WI38 (cell line): ENCODE measurements around the gene TAF8.

Experiments
- H3K4me3 ChIP-seq: 2 replicates; pipeline ENCODE4 v1.5.1; 2011; ENCODE audit warnings: low read depth, mild to moderate bottlenecking, control low read depth, low read length
- TF ChIP-seq, protein P1 (sequence below): IDR thresholded peaks from 2 replicates; pipeline ENCODE4 v1.5.1; 2012; ENCODE audit warnings: low read depth, mild to moderate bottlenecking, control low read depth, low read length

TAF8 gene

DNA sequence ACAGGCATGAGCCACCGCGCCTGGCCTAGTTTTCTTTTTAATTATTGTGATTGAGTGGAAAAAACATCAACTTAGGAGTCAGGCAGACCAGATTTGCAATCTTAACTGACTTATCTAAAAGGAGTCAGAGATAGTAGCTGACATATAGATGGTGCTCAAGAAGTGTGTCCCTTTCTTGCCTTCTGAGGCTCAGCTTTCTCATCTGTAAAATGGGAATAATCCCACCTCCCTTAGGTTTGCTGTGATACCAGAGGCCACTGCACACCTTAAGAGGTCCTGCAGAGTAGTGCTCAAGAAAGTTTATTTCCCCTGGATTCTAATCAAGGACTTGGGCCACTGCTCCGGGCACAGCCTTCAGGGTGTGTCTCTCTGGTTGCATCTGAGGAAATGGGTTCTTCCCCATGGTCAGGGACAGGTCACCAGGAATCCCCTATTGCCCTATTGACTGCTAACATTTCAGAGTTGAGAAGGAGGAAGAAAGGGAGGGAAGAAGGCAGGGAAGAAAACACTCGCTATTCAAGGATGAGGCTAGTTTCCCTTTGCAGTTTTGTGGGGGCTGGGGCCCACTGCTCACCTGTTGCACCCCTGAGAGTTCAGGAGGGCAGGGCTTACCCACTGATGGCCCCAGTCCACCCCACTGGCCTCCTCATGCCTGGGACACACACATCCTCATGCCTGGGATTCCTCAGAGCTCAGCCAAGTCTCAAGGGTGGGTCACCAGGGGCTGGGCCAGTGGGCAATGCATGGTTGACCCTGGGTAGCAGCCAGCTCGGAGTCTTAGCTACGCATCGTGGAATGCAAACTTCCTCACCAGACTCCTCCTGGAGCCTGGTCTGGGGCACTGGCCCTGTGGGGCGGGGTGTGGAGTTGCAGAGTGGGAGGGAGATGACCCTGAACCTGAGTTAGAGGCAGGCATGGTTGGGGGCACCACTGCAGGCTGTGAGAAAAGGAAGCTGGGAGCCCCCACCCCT lies 70.9 kb downstream of the TAF8 start:
- TF ChIP-seq, protein P1, sequence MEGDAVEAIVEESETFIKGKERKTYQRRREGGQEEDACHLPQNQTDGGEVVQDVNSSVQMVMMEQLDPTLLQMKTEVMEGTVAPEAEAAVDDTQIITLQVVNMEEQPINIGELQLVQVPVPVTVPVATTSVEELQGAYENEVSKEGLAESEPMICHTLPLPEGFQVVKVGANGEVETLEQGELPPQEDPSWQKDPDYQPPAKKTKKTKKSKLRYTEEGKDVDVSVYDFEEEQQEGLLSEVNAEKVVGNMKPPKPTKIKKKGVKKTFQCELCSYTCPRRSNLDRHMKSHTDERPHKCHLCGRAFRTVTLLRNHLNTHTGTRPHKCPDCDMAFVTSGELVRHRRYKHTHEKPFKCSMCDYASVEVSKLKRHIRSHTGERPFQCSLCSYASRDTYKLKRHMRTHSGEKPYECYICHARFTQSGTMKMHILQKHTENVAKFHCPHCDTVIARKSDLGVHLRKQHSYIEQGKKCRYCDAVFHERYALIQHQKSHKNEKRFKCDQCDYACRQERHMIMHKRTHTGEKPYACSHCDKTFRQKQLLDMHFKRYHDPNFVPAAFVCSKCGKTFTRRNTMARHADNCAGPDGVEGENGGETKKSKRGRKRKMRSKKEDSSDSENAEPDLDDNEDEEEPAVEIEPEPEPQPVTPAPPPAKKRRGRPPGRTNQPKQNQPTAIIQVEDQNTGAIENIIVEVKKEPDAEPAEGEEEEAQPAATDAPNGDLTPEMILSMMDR = no peak
- no peak overlapping the region for H3K4me3 ChIP-seq

DNA sequence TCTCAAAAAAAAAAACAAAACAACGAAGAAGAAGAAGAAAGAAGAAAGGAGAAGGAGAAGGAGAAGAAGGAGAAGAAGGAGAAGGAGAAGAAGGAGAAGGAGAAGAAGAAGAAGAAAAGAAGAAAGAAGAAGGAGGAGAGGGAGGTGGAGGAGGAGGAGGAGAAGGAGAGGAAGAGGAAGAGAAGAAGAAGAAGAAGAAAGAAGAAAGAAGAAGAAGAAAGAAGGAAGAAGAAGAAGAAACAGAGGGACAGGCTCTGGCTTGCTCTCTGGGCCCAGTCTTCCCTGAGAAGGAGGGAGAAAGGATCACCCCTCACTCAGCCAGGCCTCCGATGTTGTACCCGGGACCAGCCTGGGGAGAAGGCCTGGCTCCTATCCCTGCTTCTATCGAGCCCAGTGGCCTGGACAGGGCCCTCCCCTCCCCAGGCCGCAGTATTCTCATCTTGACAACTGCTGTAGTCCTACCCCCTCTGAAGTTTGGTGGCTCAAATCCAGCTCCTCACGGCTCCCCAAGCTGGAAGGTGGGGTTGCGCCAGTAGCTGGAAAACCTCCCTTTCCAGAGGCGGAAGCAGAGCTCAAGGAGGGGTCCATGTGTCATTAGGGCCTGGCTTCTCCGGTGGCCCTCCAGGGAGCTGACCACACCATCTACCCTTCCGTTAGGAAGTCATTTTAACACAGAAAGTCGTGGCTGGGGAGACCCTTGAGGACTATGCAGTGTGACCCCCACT lies 73.2 kb downstream of the TAF8 start:
- TF ChIP-seq, protein P1 = no peak
- H3K4me3 ChIP-seq = no peak overlapping the region

DNA sequence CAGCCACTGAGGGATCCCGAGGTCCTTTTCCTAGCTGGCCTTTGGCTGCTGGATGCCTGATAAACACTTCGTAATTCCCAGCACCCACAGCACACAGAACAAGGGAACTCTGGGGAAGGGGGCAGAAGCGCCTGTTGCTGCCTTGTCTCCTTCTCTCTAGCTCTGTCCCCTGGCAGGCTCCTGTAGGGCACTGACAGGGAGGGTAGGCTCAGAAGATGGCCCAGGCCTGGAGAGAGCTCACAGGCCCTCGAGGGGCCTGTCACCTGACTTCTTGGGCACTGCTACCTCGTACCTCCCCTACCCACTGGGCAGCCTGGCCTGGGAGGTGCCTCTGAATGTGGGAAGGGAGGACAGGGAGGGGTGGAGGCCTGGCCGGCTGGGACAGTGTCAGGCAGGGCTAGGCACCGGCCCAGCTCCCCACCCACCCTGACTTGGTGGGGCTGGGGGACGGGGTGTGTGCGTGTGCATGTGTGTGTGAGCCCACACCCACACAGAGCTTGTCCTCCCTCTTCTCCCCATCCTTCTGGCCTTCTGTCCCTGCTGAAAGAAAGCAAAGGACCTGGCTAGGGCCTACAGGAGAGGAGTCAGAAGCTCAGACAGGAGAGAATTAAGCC lies 74.0 kb downstream of the TAF8 start:
- TF ChIP-seq, protein P1 = no peak
- no peak overlapping the region for H3K4me3 ChIP-seq

DNA sequence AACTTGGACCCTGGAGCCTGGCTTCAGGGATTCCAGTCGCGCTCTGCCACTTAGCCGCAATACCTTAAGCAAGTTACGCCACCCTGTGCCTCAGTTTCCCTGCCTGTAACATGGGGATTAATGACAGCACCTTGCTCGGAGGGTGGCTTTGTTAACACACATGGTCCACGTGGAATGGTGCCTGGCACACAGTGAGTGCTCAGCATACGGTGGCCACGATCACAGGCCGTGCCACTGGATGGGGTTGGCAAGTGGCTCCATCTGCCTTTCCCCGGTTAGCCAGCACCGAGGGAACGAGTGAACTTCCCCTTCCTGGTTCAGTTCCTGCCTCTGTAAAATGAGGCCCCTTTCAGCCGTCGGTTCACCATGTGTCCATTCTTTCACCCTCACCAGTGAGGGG lies 74.9 kb downstream of the TAF8 start:
- no peak overlapping the region for H3K4me3 ChIP-seq
- TF ChIP-seq, protein P1 = no peak

DNA sequence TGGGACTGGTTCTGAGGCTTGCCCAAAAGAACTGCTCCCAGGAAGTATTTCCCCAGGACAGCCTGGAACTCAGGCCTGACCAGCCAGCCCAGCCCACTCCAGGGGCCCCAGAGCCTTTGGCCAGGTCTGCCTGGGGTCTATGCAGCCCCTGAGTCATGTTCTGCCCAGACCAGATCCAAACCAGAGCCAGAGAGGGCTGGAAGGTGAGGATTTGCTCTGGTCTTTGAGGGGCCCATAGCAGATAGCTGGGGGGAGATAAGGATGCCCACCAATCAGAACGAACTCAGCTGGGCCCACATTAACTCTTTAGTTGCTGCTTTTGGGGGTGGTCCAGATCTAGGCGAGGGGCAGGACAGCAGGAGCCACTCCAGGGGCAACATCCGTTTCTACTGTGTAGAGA lies 75.3 kb downstream of the TAF8 start:
- no peak overlapping the region for H3K4me3 ChIP-seq
- TF ChIP-seq, protein P1 = no peak

DNA sequence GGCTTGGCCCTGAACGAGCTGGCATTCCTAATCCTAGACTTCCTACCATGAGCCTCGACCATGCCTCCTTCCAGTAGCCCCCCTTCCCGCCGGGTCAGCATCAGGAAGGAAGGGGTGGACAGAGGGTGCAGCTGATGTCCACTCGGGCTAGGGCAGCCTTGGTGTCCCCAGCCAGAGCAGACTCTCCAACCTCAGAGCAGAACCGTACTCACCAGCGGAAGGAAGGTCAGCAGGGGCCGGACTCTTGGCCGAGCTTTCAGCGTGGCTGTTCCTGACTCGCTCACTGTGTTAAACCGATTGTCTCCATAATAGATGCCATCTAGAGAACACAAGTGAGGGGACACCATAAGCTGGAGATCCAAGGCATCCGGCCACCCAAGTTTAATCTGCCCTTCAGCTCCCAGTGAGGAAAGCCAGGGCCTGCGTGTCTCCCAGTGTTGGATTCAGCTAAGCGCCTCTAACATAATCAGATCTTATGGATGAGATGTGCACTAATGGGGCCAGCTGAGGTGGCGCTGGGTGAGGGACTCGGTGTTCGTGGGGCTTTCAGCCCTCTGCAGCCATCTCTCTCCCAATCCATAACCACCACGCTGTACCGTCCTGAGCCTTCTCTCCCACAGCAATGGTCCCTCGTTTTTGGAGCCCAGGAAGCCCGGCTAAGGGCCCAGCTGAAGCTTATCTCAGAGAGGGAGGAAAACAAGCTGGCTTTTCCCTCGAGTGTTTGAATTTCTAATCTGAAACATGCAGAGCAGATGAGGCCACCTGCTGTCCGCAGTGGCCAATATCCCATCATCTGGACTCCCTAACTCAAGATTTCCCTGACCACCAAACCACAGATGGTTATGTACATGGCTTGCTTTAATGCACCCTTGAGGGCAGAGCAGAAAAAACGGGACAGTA lies 78.4 kb downstream of the TAF8 start:
- TF ChIP-seq, protein P1 = no peak
- H3K4me3 ChIP-seq = no peak overlapping the region
